Vagina (tissue), 2 donors: Measurements from ENCODE around the gene ZCCHC7.

Experiments used
- POLR2AphosphoS5 ChIP-seq, 2 donors: sonication (generic); formaldehyde crosslinking; IDR thresholded peaks; one replicate each; pipeline ENCODE4 v1.9.0; 2017; ENCODE audit warnings: antibody characterized with exemption in 2 of 2, mild to moderate bottlenecking in 2 of 2, low read depth in 1 of 2; ENCODE audit not compliant: insufficient read depth in 1 of 2
- TF ChIP-seq, protein P1 (sequence below), 3 experiments: fragments of 450-650 bp in 2 of 3; fragments of 200-600 bp in 1 of 3; sonication (generic) in 1 of 3; IDR thresholded peaks; one replicate each; pipeline ENCODE4 v1.5.1; 2017 to 2019; ENCODE audit warnings: antibody characterized with exemption in 3 of 3, mild to moderate bottlenecking in 2 of 3, moderate library complexity in 2 of 3

DNA sequence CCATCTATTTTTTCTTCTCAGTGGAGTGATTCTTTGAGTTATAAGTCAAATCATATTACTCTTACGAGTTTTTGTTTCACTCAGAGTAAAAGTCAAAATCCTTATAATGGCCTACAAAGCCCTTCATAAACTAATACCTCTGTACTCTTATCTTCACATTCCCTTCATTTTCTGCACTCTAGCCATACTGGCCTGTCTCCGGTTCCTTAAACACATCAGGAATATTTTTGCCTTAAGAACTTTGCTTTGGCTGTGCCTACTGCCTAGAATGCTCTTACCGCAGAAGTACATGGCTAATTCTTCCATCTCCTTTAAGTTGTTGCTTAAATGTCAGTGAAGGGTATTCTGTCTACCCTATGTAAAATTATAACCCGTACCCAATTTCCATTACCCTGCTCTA lies 169.3 kb downstream of the ZCCHC7 start:
- TF ChIP-seq, protein P1, sequence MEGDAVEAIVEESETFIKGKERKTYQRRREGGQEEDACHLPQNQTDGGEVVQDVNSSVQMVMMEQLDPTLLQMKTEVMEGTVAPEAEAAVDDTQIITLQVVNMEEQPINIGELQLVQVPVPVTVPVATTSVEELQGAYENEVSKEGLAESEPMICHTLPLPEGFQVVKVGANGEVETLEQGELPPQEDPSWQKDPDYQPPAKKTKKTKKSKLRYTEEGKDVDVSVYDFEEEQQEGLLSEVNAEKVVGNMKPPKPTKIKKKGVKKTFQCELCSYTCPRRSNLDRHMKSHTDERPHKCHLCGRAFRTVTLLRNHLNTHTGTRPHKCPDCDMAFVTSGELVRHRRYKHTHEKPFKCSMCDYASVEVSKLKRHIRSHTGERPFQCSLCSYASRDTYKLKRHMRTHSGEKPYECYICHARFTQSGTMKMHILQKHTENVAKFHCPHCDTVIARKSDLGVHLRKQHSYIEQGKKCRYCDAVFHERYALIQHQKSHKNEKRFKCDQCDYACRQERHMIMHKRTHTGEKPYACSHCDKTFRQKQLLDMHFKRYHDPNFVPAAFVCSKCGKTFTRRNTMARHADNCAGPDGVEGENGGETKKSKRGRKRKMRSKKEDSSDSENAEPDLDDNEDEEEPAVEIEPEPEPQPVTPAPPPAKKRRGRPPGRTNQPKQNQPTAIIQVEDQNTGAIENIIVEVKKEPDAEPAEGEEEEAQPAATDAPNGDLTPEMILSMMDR (IDR thresholded peaks at IDR 0.05): no peak
- TF ChIP-seq POLR2AphosphoS5 (IDR thresholded peaks at IDR 0.05; ENCODE audit: insufficient read depth in 1 of 2, low read depth in 1 of 2): no peak
